Measurements from ENCODE around the gene CELA3A.

The CELA3A gene

GRCh38 chr1:22038036-22038435 is 36.6 kb downstream of the CELA3A start:
- no peaks in the 10 kb centered on the region for H3K36me3 ChIP-seq (ENCODE audit: control insufficient read depth, low read length)
- H3K9me2 ChIP-seq (replicated peaks; ENCODE audit: control insufficient read depth, low read length) = no peaks in the 10 kb centered on the region
- H3K27me3 ChIP-seq (ENCODE audit: control insufficient read depth, low read length) = no peaks in the 10 kb centered on the region
- no peak overlapping the region for H3K27ac ChIP-seq (ENCODE audit: low read depth, low read length)
- no peaks in the 10 kb centered on the region for H4K20me1 ChIP-seq (ENCODE audit: control insufficient read depth, insufficient read depth, low read depth, low read length)
- no peaks in the 10 kb centered on the region for H3K9me3 ChIP-seq (ENCODE audit: control insufficient read depth, insufficient read depth, low read length)
- H3K4me1 ChIP-seq (ENCODE audit: control insufficient read depth, low read length) = peaks cover 32% of the 10 kb centered on the region
- no peak for TF ChIP-seq EZH2phosphoT487 (IDR thresholded peaks at IDR 0.05; ENCODE audit: borderline replicate concordance, low read length)
- TF ChIP-seq CTCF (IDR thresholded peaks at IDR 0.05; ENCODE audit: low read depth, low read length, poor library complexity, severe bottlenecking) = no peak
- no peak overlapping the region for H3K4me3 ChIP-seq (ENCODE audit: low read length)
- H3F3A ChIP-seq (ENCODE audit: control insufficient read depth, insufficient read depth) = peaks cover 8% of the 10 kb centered on the region; the same call in 1 of the 2 replicates
- H3K79me2 ChIP-seq (ENCODE audit: control insufficient read depth, low read length) = no peaks in the 10 kb centered on the region
- H3K4me2 ChIP-seq (ENCODE audit: low read length) = no peak overlapping the region

- H3K27ac ChIP-seq (ENCODE audit: low read depth, low read length) = peak overlapping the region; percentile 45
- no peaks in the 10 kb centered on the region for H3K9me3 ChIP-seq (ENCODE audit: control insufficient read depth, insufficient read depth, low read length)
- H3K36me3 ChIP-seq (ENCODE audit: control insufficient read depth, low read length) = no peaks in the 10 kb centered on the region
- H3K4me3 ChIP-seq (ENCODE audit: low read length) = peak overlapping the region; percentile 48
- no peaks in the 10 kb centered on the region for H3K79me2 ChIP-seq (ENCODE audit: control insufficient read depth, low read length)
- no peaks in the 10 kb centered on the region for H3K27me3 ChIP-seq (ENCODE audit: control insufficient read depth, low read length)
- H3K4me1 ChIP-seq (ENCODE audit: control insufficient read depth, low read length) = peaks cover 41% of the 10 kb centered on the region
- no peaks in the 10 kb centered on the region for H4K20me1 ChIP-seq (ENCODE audit: control insufficient read depth, insufficient read depth, low read depth, low read length)
- peaks cover 8% of the 10 kb centered on the region; the same call in 1 of the 2 replicates for H3F3A ChIP-seq (ENCODE audit: control insufficient read depth, insufficient read depth)
- no peaks in the 10 kb centered on the region for H3K9me2 ChIP-seq (replicated peaks; ENCODE audit: control insufficient read depth, low read length)
- no peak for TF ChIP-seq EZH2phosphoT487 (IDR thresholded peaks at IDR 0.05; ENCODE audit: borderline replicate concordance, low read length)
- TF ChIP-seq CTCF (IDR thresholded peaks at IDR 0.05; ENCODE audit: low read depth, low read length, poor library complexity, severe bottlenecking) = peak; percentile 26
- H3K4me2 ChIP-seq (ENCODE audit: low read length) = peak overlapping the region; percentile 85
These were observed 38.3 kb downstream of the CELA3A start for GRCh38 chr1:22039594-22040285.

GRCh38 chr1:22040286-22040623 is 38.8 kb downstream of the CELA3A start:
- peak overlapping the region; percentile 48 for H3K4me3 ChIP-seq (ENCODE audit: low read length)
- H3K27me3 ChIP-seq (ENCODE audit: control insufficient read depth, low read length) = no peaks in the 10 kb centered on the region
- no peaks in the 10 kb centered on the region for H3K9me2 ChIP-seq (replicated peaks; ENCODE audit: control insufficient read depth, low read length)
- H3K9me3 ChIP-seq (ENCODE audit: control insufficient read depth, insufficient read depth, low read length) = no peaks in the 10 kb centered on the region
- peak overlapping the region; percentile 85 for H3K4me2 ChIP-seq (ENCODE audit: low read length)
- H3K36me3 ChIP-seq (ENCODE audit: control insufficient read depth, low read length) = no peaks in the 10 kb centered on the region
- TF ChIP-seq EZH2phosphoT487 (IDR thresholded peaks at IDR 0.05; ENCODE audit: borderline replicate concordance, low read length) (no peak), CTCF (IDR thresholded peaks at IDR 0.05; ENCODE audit: low read depth, low read length, poor library complexity, severe bottlenecking) (no peak)
- H4K20me1 ChIP-seq (ENCODE audit: control insufficient read depth, insufficient read depth, low read depth, low read length) = no peaks in the 10 kb centered on the region
- no peaks in the 10 kb centered on the region for H3K79me2 ChIP-seq (ENCODE audit: control insufficient read depth, low read length)
- H3K27ac ChIP-seq (ENCODE audit: low read depth, low read length) = peak overlapping the region; percentile 45
- H3F3A ChIP-seq (ENCODE audit: control insufficient read depth, insufficient read depth) = peaks cover 8% of the 10 kb centered on the region; the same call in 1 of the 2 replicates
- peaks cover 46% of the 10 kb centered on the region for H3K4me1 ChIP-seq (ENCODE audit: control insufficient read depth, low read length)
